ENCODE results near the gene LPP.
A peak's percentile ranks its signal among the peaks of the same experiment; 100 is the strongest.

The LPP gene

GRCh38 chr3:188453431-188454384 is 299.8 kb downstream of the LPP start:
- no peak overlapping the region for H3K4me3 ChIP-seq (replicated peaks; ENCODE audit: low read depth, low read length)
- DNase-seq (ENCODE audit: extremely low read depth, low read depth), result no peak
- no peak for TF ChIP-seq CTCF (IDR thresholded peaks at IDR 0.05; ENCODE audit: low read depth, low read length, missing control alignments)

GRCh38 chr3:188455748-188456147 is 301.8 kb downstream of the LPP start:
- DNase-seq (ENCODE audit: extremely low read depth, low read depth), result no peak
- TF ChIP-seq CTCF (IDR thresholded peaks at IDR 0.05; ENCODE audit: low read depth, low read length, missing control alignments), result no peak
- no peak overlapping the region for H3K4me3 ChIP-seq (replicated peaks; ENCODE audit: low read depth, low read length)

GRCh38 chr3:188458756-188459155 is 304.8 kb downstream of the LPP start:
- TF ChIP-seq CTCF (IDR thresholded peaks at IDR 0.05; ENCODE audit: low read depth, low read length, missing control alignments), result no peak
- H3K4me3 ChIP-seq (replicated peaks; ENCODE audit: low read depth, low read length), result no peak overlapping the region
- no peak for DNase-seq (ENCODE audit: extremely low read depth, low read depth)

GRCh38 chr3:188465311-188465710 is 311.4 kb downstream of the LPP start:
- DNase-seq (ENCODE audit: extremely low read depth, low read depth), result no peak
- no peak for TF ChIP-seq CTCF (IDR thresholded peaks at IDR 0.05; ENCODE audit: low read depth, low read length, missing control alignments)
- H3K4me3 ChIP-seq (replicated peaks; ENCODE audit: low read depth, low read length), result no peak overlapping the region

GRCh38 chr3:188468196-188468595 is 314.2 kb downstream of the LPP start:
- TF ChIP-seq CTCF (IDR thresholded peaks at IDR 0.05; ENCODE audit: low read depth, low read length, missing control alignments), result no peak
- peak; percentile 21 for DNase-seq (ENCODE audit: extremely low read depth, low read depth)

GRCh38 chr3:188468662-188469061 is 314.7 kb downstream of the LPP start:
- TF ChIP-seq CTCF (IDR thresholded peaks at IDR 0.05; ENCODE audit: low read depth, low read length, missing control alignments), result no peak
- no peak overlapping the region for H3K4me3 ChIP-seq (replicated peaks; ENCODE audit: low read depth, low read length)
- DNase-seq (ENCODE audit: extremely low read depth, low read depth), result no peak

More at GRCh38 chr3:188468196-188468595, 314.2 kb downstream of the LPP start:
- H3K4me3 ChIP-seq (replicated peaks; ENCODE audit: low read depth, low read length), result no peak overlapping the region
